NCI-H2171 (cell line): ENCODE results near the gene WDFY4.

Experiments used
- DNase-seq: peaks from one replicate; lab custom pipeline; 2025; lab: John Stamatoyannopoulos, UW

Gene WDFY4

GRCh38 chr10:48691812-48692528 is 7.3 kb downstream of the WDFY4 start:
- DNase-seq: no peak

GRCh38 chr10:48692748-48693147 is 8.1 kb downstream of the WDFY4 start:
- no peak for DNase-seq

- no peak for DNase-seq
Measured at GRCh38 chr10:48693206-48693605, 8.5 kb downstream of the WDFY4 start.

GRCh38 chr10:48694371-48695030 is 9.8 kb downstream of the WDFY4 start:
- DNase-seq: no peak

GRCh38 chr10:48695636-48696534 is 11.2 kb downstream of the WDFY4 start:
- DNase-seq: no peak

- DNase-seq: no peak
Measured at GRCh38 chr10:48696535-48696873, 11.8 kb downstream of the WDFY4 start.

- no peak for DNase-seq
Measured at GRCh38 chr10:48697091-48697490, 12.4 kb downstream of the WDFY4 start.

GRCh38 chr10:48697821-48698764 is 13.4 kb downstream of the WDFY4 start:
- DNase-seq: no peak

GRCh38 chr10:48699011-48699627 is 14.4 kb downstream of the WDFY4 start:
- DNase-seq: no peak

- no peak for DNase-seq
Measured at GRCh38 chr10:48700071-48700470, 15.4 kb downstream of the WDFY4 start.

GRCh38 chr10:48700493-48700892 is 15.8 kb downstream of the WDFY4 start:
- peak; percentile 5 for DNase-seq

- DNase-seq: no peak
Measured at GRCh38 chr10:48701139-48701901, 16.6 kb downstream of the WDFY4 start.

- no peak for DNase-seq
Measured at GRCh38 chr10:48701941-48702340, 17.3 kb downstream of the WDFY4 start.

- DNase-seq: no peak
Measured at GRCh38 chr10:48703531-48704122, 19.0 kb downstream of the WDFY4 start.

GRCh38 chr10:48704156-48704555 is 19.5 kb downstream of the WDFY4 start:
- no peak for DNase-seq

GRCh38 chr10:48705401-48705938 is 20.8 kb downstream of the WDFY4 start:
- DNase-seq: no peak

GRCh38 chr10:48707472-48707871 is 22.8 kb downstream of the WDFY4 start:
- no peak for DNase-seq

GRCh38 chr10:48708144-48708543 is 23.5 kb downstream of the WDFY4 start:
- no peak for DNase-seq

GRCh38 chr10:48710647-48711275 is 26.1 kb downstream of the WDFY4 start:
- no peak for DNase-seq
